Mesendoderm (in vitro differentiated cells): Measurements from ENCODE around the gene SGMS1.

Source experiments
- DNase-seq: peaks from one replicate; pipeline ENCODE4 v3.0.0; 2013
- H2AK5ac ChIP-seq: 2 replicates; pipeline ENCODE4 v1.6.1; 2013; ENCODE audit warnings: low read length, inconsistent platforms
- H2BK120ac ChIP-seq: 2 replicates; pipeline ENCODE4 v1.6.1; 2013; ENCODE audit warnings: low read depth, mild to moderate bottlenecking, low read length, moderate library complexity, mixed read lengths
- H2BK15ac ChIP-seq: replicated peaks from 2 replicates; pipeline ENCODE4 v1.6.1; 2013; ENCODE audit warnings: low read depth, mild to moderate bottlenecking, moderate library complexity
- H2BK5ac ChIP-seq: 2 replicates; pipeline ENCODE4 v1.6.1; 2013; ENCODE audit warnings: low read length, inconsistent platforms
- H3K18ac ChIP-seq: 2 replicates; pipeline ENCODE4 v1.6.1; 2013; ENCODE audit warnings: mild to moderate bottlenecking, low read length, mixed read lengths
- H3K23ac ChIP-seq: one replicate; pipeline ENCODE4 v1.6.1; 2013; ENCODE audit warnings: low read length
- H3K27ac ChIP-seq: 2 replicates; pipeline ENCODE4 v1.5.1; 2013; ENCODE audit warnings: low read depth, mild to moderate bottlenecking, inconsistent platforms, low read length, moderate library complexity
- H3K27me3 ChIP-seq: 2 replicates; pipeline ENCODE4 v1.6.1; 2013; ENCODE audit warnings: low read length, control low read depth, mild to moderate bottlenecking, inconsistent platforms; ENCODE audit not compliant: insufficient read depth, poor library complexity
- H3K36me3 ChIP-seq: 2 replicates; pipeline ENCODE4 v1.6.1; 2013; ENCODE audit warnings: low read length, inconsistent platforms; ENCODE audit not compliant: control insufficient read depth, insufficient read depth
- H3K4ac ChIP-seq: one replicate; pipeline ENCODE4 v1.6.1; 2013; ENCODE audit warnings: low read depth, mild to moderate bottlenecking, low read length, moderate library complexity
- H3K4me1 ChIP-seq: 2 replicates; pipeline ENCODE4 v1.6.1; 2013; ENCODE audit warnings: low read depth, low read length, inconsistent platforms; ENCODE audit not compliant: control insufficient read depth
- H3K4me2 ChIP-seq: 2 replicates; pipeline ENCODE4 v1.6.1; 2013; ENCODE audit warnings: low read length
- H3K4me3 ChIP-seq: 2 replicates; pipeline ENCODE4 v1.5.1; 2013; ENCODE audit warnings: mild to moderate bottlenecking, low read length
- H3K56ac ChIP-seq: one replicate; pipeline ENCODE4 v1.6.1; 2013; ENCODE audit warnings: low read length
- H3K79me1 ChIP-seq: 2 replicates; pipeline ENCODE4 v1.6.1; 2013; ENCODE audit warnings: low read length, inconsistent platforms
- H3K79me2 ChIP-seq: 2 replicates; pipeline ENCODE4 v1.6.1; 2013; ENCODE audit warnings: mild to moderate bottlenecking, low read length; ENCODE audit not compliant: control insufficient read depth, insufficient read depth
- H3K9ac ChIP-seq: 2 replicates; pipeline ENCODE4 v1.6.1; 2013; ENCODE audit warnings: low read length, inconsistent platforms
- H4K5ac ChIP-seq: one replicate; pipeline ENCODE4 v1.6.1; 2013; ENCODE audit warnings: low read length
- H4K8ac ChIP-seq: one replicate; pipeline ENCODE4 v1.6.1; 2013; ENCODE audit warnings: low read depth, mild to moderate bottlenecking, control low read depth, low read length, moderate library complexity
- WGBS: extraction: QIAGEN DNeasy Blood & Tissue Kit; methylation state at CpG from one replicate; pipeline ENCODE4 v1.1.7; 2013; ENCODE audit warnings: low lambda C conversion rate, missing lambda C conversion rate; ENCODE audit not compliant: insufficient coverage; ENCODE audit errors: extremely low coverage; 5-methylcytosine and 5-hydroxymethylcytosine counted together

The SGMS1 gene

DNA sequence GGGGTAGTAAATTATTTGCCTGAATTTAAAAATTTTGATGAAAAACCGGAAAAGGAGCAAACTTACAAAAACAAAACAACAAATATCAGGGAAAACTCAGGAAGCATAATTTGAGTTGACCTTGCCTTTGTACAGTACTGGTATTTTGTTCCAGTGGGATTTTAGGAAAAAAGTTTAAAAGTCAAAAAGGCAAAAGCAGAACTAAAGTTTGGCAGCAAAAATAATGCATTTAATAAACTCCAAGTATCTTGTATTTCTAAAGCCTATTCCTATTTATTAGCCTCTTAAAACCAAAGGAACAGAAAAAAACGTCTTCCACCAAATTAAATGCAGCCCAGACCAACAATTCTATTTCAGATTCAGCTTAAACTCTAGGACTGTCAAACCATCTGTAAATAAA, 281.8 kb downstream of the SGMS1 start:
- Histone ChIP-seq H3K18ac (no peak overlapping the region), H3K36me3 (no peaks in the 10 kb centered on the region), H3K4me3 (no peak overlapping the region), H3K79me2 (no peaks in the 10 kb centered on the region), H2BK5ac (no peak overlapping the region), H3K27me3 (no peaks in the 10 kb centered on the region), H3K9ac (no peak overlapping the region), H2AK5ac (no peak overlapping the region), H4K8ac (no peak overlapping the region), H3K4ac (no peak overlapping the region), H3K56ac (no peak overlapping the region), H2BK15ac (no peak overlapping the region), H3K27ac (no peak overlapping the region), H4K5ac (no peak overlapping the region), H3K23ac (no peak overlapping the region), H3K4me1 (no peaks in the 10 kb centered on the region), H3K79me1 (no peaks in the 10 kb centered on the region), H2BK120ac (no peak overlapping the region), H3K4me2 (no peak overlapping the region)
- WGBS: no CpG with 5 or more reads among the region's 2 CpGs
- no peak for DNase-seq

DNA sequence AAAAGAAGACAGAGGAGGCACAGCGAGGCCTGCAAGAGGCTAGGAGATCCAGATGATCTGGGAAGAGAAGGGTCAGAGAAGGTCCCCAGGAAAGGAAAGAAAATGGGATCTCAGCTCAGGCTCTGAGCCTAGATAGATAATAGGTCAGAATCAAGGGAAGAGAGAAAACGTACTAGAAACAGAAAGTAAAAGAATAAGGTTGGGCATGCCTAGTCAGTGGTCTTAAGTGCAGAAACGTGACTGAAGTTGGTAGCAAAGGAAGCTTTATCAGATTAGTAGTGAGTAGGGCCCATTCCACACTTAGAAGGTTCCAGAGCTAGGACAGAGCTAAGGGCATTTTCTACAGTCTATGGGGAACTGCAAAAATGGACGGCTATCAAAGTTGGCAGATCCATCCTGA, 287.6 kb downstream of the SGMS1 start:
- Histone ChIP-seq H3K4ac (no peak overlapping the region), H3K27ac (no peak overlapping the region), H3K79me1 (no peaks in the 10 kb centered on the region), H2BK15ac (no peak overlapping the region), H4K8ac (no peak overlapping the region), H3K4me2 (no peak overlapping the region), H3K9ac (no peak overlapping the region), H2BK5ac (no peak overlapping the region), H3K79me2 (no peaks in the 10 kb centered on the region), H3K4me1 (no peaks in the 10 kb centered on the region), H2BK120ac (no peak overlapping the region), H2AK5ac (no peak overlapping the region), H3K18ac (no peak overlapping the region), H3K4me3 (no peak overlapping the region), H3K23ac (no peak overlapping the region), H3K56ac (no peak overlapping the region), H4K5ac (no peak overlapping the region), H3K27me3 (no peaks in the 10 kb centered on the region), H3K36me3 (no peaks in the 10 kb centered on the region)
- no peak for DNase-seq
- WGBS: no CpG with 5 or more reads among the region's 4 CpGs

DNA sequence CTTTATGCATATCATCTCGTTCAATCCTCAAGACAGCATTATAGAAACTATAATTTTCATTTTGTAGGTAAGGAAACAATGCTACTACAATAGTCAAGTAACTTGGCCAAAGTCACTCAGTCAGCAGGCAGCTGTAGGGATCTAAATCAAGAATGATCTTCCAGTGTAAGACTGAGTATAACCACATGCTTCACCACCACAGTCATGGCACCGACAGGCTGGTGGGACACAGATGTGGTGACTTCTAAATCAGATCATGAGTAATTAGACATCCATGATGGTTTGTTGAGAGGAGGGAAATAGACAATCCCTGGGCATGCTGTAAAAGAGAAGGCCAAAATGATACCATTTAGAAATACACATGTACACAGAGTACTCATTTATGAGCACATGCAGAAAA, 288.4 kb downstream of the SGMS1 start:
- no peak overlapping the region for H3K4me3 ChIP-seq
- H3K4me2 ChIP-seq: no peak overlapping the region
- no peaks in the 10 kb centered on the region for H3K36me3 ChIP-seq
- no peak overlapping the region for H2BK5ac ChIP-seq
- no peak overlapping the region for H3K23ac ChIP-seq
- no peak overlapping the region for H2BK120ac ChIP-seq
- DNase-seq: no peak
- no peak overlapping the region for H4K5ac ChIP-seq
- no peak overlapping the region for H3K18ac ChIP-seq
- no peaks in the 10 kb centered on the region for H3K27me3 ChIP-seq
- H3K56ac ChIP-seq: no peak overlapping the region
- H2AK5ac ChIP-seq: no peak overlapping the region
- no peak overlapping the region for H4K8ac ChIP-seq
- H3K79me1 ChIP-seq: no peaks in the 10 kb centered on the region
- WGBS: no CpG with 5 or more reads among the region's 2 CpGs
- H3K79me2 ChIP-seq: no peaks in the 10 kb centered on the region
- no peak overlapping the region for H2BK15ac ChIP-seq
- no peaks in the 10 kb centered on the region for H3K4me1 ChIP-seq
- H3K27ac ChIP-seq: no peak overlapping the region
- no peak overlapping the region for H3K9ac ChIP-seq
- H3K4ac ChIP-seq: no peak overlapping the region

DNA sequence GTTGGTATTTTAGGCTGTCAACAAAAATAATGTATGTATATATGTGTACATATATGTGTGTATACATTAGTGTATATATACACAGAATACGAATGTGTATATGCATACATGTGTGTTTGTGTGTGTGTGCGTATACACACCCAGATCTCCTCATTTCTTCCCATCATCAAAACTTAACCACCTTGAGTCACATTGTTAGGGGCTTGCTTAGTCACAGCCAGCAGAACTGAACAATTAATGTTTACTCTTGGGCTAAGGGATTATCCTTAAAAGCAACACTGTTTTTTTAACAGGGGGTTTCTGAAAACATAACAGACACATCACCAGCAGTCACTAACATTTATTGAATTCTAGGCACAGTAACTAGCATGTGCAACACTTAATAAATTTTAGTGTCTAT, 289.5 kb downstream of the SGMS1 start:
- Histone ChIP-seq H2AK5ac (no peak overlapping the region), H2BK120ac (no peak overlapping the region), H3K36me3 (no peaks in the 10 kb centered on the region), H3K4me2 (no peak overlapping the region), H4K8ac (no peak overlapping the region), H3K9ac (no peak overlapping the region), H3K27me3 (no peaks in the 10 kb centered on the region), H3K79me1 (no peaks in the 10 kb centered on the region), H3K23ac (no peak overlapping the region), H3K4ac (no peak overlapping the region), H3K56ac (no peak overlapping the region), H3K27ac (no peak overlapping the region), H3K4me1 (no peaks in the 10 kb centered on the region), H3K79me2 (no peaks in the 10 kb centered on the region), H3K4me3 (no peak overlapping the region), H3K18ac (no peak overlapping the region), H4K5ac (no peak overlapping the region), H2BK15ac (no peak overlapping the region), H2BK5ac (no peak overlapping the region)
- WGBS: no CpG with 5 or more reads among the region's 2 CpGs
- no peak for DNase-seq

DNA sequence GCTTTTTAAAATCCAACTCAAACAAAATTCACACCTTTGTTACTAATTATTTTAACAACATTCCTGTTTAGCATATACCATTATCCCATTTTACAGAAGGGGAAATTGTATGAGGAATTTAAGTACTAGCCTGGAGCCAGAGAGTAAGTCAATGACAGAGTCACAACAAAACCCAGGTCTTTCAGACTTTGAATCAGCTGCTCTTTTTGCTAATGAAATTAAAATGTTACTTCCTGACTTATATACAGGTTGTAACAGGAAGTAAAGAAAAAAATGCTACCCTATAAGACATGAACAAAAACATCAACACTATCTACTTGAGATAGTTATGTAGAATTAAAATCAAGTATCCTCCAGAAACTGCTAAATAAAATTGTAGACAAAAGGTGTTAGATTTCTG, 289.9 kb downstream of the SGMS1 start:
- no peaks in the 10 kb centered on the region for H3K79me2 ChIP-seq
- no peak overlapping the region for H3K9ac ChIP-seq
- no peak overlapping the region for H3K4me2 ChIP-seq
- no peak overlapping the region for H2BK5ac ChIP-seq
- no peak overlapping the region for H4K8ac ChIP-seq
- H3K36me3 ChIP-seq: no peaks in the 10 kb centered on the region
- no peak overlapping the region for H2AK5ac ChIP-seq
- H4K5ac ChIP-seq: no peak overlapping the region
- no peak overlapping the region for H2BK120ac ChIP-seq
- H3K56ac ChIP-seq: no peak overlapping the region
- H3K79me1 ChIP-seq: no peaks in the 10 kb centered on the region
- no peak overlapping the region for H3K18ac ChIP-seq
- no peaks in the 10 kb centered on the region for H3K4me1 ChIP-seq
- no peak overlapping the region for H2BK15ac ChIP-seq
- H3K27me3 ChIP-seq: no peaks in the 10 kb centered on the region
- H3K27ac ChIP-seq: no peak overlapping the region
- H3K4ac ChIP-seq: no peak overlapping the region
- no peak overlapping the region for H3K23ac ChIP-seq
- no peak for DNase-seq
- no peak overlapping the region for H3K4me3 ChIP-seq

DNA sequence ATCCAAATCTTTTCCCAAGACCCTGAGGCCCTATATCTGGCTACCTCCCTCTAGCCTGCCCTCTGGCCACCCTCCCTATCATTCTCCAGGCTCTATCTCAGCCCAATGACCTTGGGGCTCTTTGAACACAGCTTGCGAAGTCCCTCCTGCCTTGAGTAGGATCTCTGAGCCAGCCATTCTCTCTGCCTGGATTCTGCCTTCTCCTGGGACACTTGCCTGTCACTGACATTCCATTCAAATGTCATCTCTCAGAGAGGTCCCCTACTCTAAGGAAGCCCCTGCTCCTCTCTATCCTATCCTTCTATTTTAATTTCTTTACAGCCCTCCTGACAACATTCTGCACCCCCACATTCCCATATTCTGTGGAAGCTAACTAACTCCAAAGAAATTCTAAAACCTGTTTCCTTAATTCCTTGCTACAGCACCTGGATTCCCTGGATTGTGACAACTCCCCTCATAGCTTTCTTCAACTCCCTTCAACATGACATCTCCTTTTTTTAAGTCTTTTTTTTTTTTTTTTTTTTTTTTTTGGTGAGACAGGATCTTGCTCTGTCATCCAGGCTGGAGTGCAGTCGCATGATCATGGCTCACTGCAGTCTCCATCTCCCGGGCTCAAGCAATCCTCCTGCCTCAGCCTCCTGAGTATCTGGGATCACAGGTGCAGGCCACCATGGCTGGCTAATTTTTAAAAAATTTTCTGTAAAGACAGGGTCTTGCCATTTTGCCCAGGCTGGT, 291.5 kb downstream of the SGMS1 start:
- Histone ChIP-seq H3K79me2 (no peaks in the 10 kb centered on the region), H4K8ac (no peak overlapping the region), H3K9ac (no peak overlapping the region), H3K79me1 (no peaks in the 10 kb centered on the region), H2BK120ac (no peak overlapping the region), H3K27me3 (no peaks in the 10 kb centered on the region), H2BK5ac (no peak overlapping the region), H3K23ac (no peak overlapping the region), H4K5ac (no peak overlapping the region), H3K56ac (no peak overlapping the region), H3K27ac (no peak overlapping the region), H3K4me2 (no peak overlapping the region), H3K36me3 (no peaks in the 10 kb centered on the region), H2AK5ac (no peak overlapping the region), H3K4me3 (no peak overlapping the region), H2BK15ac (no peak overlapping the region), H3K4ac (no peak overlapping the region), H3K4me1 (no peaks in the 10 kb centered on the region), H3K18ac (no peak overlapping the region)
- DNase-seq: peak; percentile 22
- WGBS: no CpG with 5 or more reads among the region's 3 CpGs
